AG08396 (cell line): Measurements from ENCODE around the gene ATP8B4.
"Not testable (repeated sequence)": the region's sequence is repeated elsewhere in the genome, so short reads cannot be mapped to it uniquely, and the experiment has no call there.

Experiments
- DNase-seq: peaks from one replicate; pipeline ENCODE4 v3.0.0; 2012; ENCODE audit warnings: low spot score, mixed read lengths

ATP8B4 gene

GRCh38 chr15:50140983-50141382 lies 21.9 kb upstream of the ATP8B4 start:
- no peak for DNase-seq

GRCh38 chr15:50140098-50140497 lies 21.1 kb upstream of the ATP8B4 start:
- DNase-seq = no peak

GRCh38 chr15:50138391-50138790 lies 19.4 kb upstream of the ATP8B4 start:
- no peak for DNase-seq

- no peak for DNase-seq
Observed at GRCh38 chr15:50137893-50138292, 18.9 kb upstream of the ATP8B4 start.

GRCh38 chr15:50137330-50137761 lies 18.3 kb upstream of the ATP8B4 start:
- DNase-seq = peak; percentile 70

GRCh38 chr15:50135031-50135551 lies 16.1 kb upstream of the ATP8B4 start:
- DNase-seq = no peak

- peak; percentile 56 for DNase-seq
Observed at GRCh38 chr15:50134524-50135024, 15.5 kb upstream of the ATP8B4 start.

GRCh38 chr15:50132251-50132984 lies 13.4 kb upstream of the ATP8B4 start:
- not testable (repeated sequence) for DNase-seq

GRCh38 chr15:50131617-50132016 lies 12.6 kb upstream of the ATP8B4 start:
- DNase-seq = no peak

GRCh38 chr15:50128266-50128665 lies 9.2 kb upstream of the ATP8B4 start:
- DNase-seq = no peak

- DNase-seq = no peak
Observed at GRCh38 chr15:50127255-50127777, 8.3 kb upstream of the ATP8B4 start.

GRCh38 chr15:50126072-50126471 lies 7.0 kb upstream of the ATP8B4 start:
- DNase-seq = no peak

- no peak for DNase-seq
Observed at GRCh38 chr15:50124631-50125030, 5.6 kb upstream of the ATP8B4 start.

- DNase-seq = no peak
Observed at GRCh38 chr15:50123861-50124557, 5.0 kb upstream of the ATP8B4 start.

- DNase-seq = no peak
Observed at GRCh38 chr15:50120729-50121128, 1.7 kb upstream of the ATP8B4 start.

- DNase-seq = no peak
Observed at GRCh38 chr15:50117431-50118027, 1.5 kb downstream of the ATP8B4 start.

GRCh38 chr15:50116477-50116876 lies 2.6 kb downstream of the ATP8B4 start:
- peak; percentile 12 for DNase-seq

- no peak for DNase-seq
Observed at GRCh38 chr15:50113992-50114780, 4.8 kb downstream of the ATP8B4 start.

GRCh38 chr15:50113187-50113505 lies 5.9 kb downstream of the ATP8B4 start:
- no peak for DNase-seq

- no peak for DNase-seq
Observed at GRCh38 chr15:50112488-50113186, 6.4 kb downstream of the ATP8B4 start.

- no peak for DNase-seq
Observed at GRCh38 chr15:50110285-50110684, 8.7 kb downstream of the ATP8B4 start.
